WTC11 (cell line): Measurements from ENCODE around the gene RASD1. TPM values are rescaled to one million over a fixed set of nuclear protein-coding genes. Genes with fewer than 3 reads are reported as not detected.
"Not testable (repeated sequence)": the region's sequence is repeated elsewhere in the genome, so short reads cannot be mapped to it uniquely, and the experiment has no call there.

ENCODE experiments used
- ATAC-seq: fragments of 200-7000 bp; cut with Tn5 transposase; 2 replicates; pipeline ENCODE4 v1.10.0; 2021; ENCODE audit warnings: mild to moderate bottlenecking, moderate library complexity
- CTCF ChIA-PET: fragments of 300-600 bp; sonication (Branson Sonifier 250); formaldehyde crosslinking; loops from one replicate; lab custom pipeline; 2021; ENCODE audit warnings: antibody characterized with exemption; lab: Charles Lee
- POLR2A ChIA-PET: fragments of 350-600 bp; sonication (Branson Sonifier 250); formaldehyde crosslinking; loops from one replicate; lab custom pipeline; 2021; ENCODE audit warnings: antibody characterized with exemption; lab: Charles Lee
- DNase-seq: peaks from one replicate; pipeline ENCODE4 v3.0.0; 2021; ENCODE audit warnings: low spot score
- H3K27ac Mint-ChIP-seq: 2 replicates; pipeline ENCODE4 v1.8.0; 2021; ENCODE audit warnings: mixed read lengths
- H3K27me3 Mint-ChIP-seq: 2 replicates; pipeline ENCODE4 v1.8.0; 2021; ENCODE audit warnings: low read depth, mild to moderate bottlenecking, moderate library complexity, mixed read lengths
- H3K36me3 Mint-ChIP-seq: 2 replicates; pipeline ENCODE4 v1.8.0; 2021; ENCODE audit warnings: mixed read lengths
- H3K4me1 Mint-ChIP-seq: 2 replicates; pipeline ENCODE4 v1.8.0; 2022; ENCODE audit warnings: mixed read lengths
- H3K4me3 Mint-ChIP-seq: 2 replicates; pipeline ENCODE4 v1.8.0; 2021; ENCODE audit warnings: mild to moderate bottlenecking, moderate library complexity, mixed read lengths
- H3K9me3 Mint-ChIP-seq: 2 replicates; pipeline ENCODE4 v1.8.0; 2021; ENCODE audit warnings: mixed read lengths
- FOXJ3 ChIP-seq: sonication (generic); formaldehyde crosslinking; IDR thresholded peaks from 2 replicates; pipeline ENCODE4 v1.9.0; 2021; ENCODE audit warnings: missing genetic modification reagents, mild to moderate bottlenecking, borderline replicate concordance
- GABPB1 ChIP-seq: sonication (generic); formaldehyde crosslinking; IDR thresholded peaks from 2 replicates; pipeline ENCODE4 v1.8.1; 2023; ENCODE audit warnings: mild to moderate bottlenecking, missing genetic modification reagents
- HMGA2 ChIP-seq: fragments of 250-450 bp; sonication (Bioruptor Pico); IDR thresholded peaks from 2 replicates; pipeline ENCODE4 v1.4.0; 2021; ENCODE audit warnings: mild to moderate bottlenecking, moderate library complexity
- SMAD4 ChIP-seq: sonication (generic); formaldehyde crosslinking; IDR thresholded peaks from 2 replicates; pipeline ENCODE4 v1.8.0; 2022; ENCODE audit warnings: mild to moderate bottlenecking, missing genetic modification reagents
- ZNF263 ChIP-seq: sonication (generic); formaldehyde crosslinking; IDR thresholded peaks from 2 replicates; pipeline ENCODE4 v1.8.1; 2022; ENCODE audit warnings: low read depth, mild to moderate bottlenecking, moderate library complexity, missing genetic modification reagents
- total RNA-seq: library from RNA; stranded (reverse); gene quantifications from 3 replicates; pipeline ENCODE4 v1.2.3, GENCODE V29; 2021
- TF ChIP-seq, protein P1 (sequence below): fragments of 250-450 bp; sonication (Bioruptor Pico); IDR thresholded peaks from 2 replicates; pipeline ENCODE4 v1.9.0; 2021; ENCODE audit warnings: mild to moderate bottlenecking, borderline replicate concordance
- TF ChIP-seq, protein P2 (sequence below): sonication (generic); formaldehyde crosslinking; IDR thresholded peaks from 2 replicates; pipeline ENCODE4 v1.8.0; 2022; ENCODE audit warnings: mild to moderate bottlenecking, missing genetic modification reagents
- TF ChIP-seq, protein P3 (sequence below): fragments of 250-450 bp; sonication (Bioruptor Pico); conservative IDR thresholded peaks from 2 replicates; pipeline ENCODE4 v1.9.0; 2021; ENCODE audit warnings: mild to moderate bottlenecking
- TF ChIP-seq, protein P4 (sequence below): sonication (generic); formaldehyde crosslinking; IDR thresholded peaks from 2 replicates; pipeline ENCODE4 v1.8.0; 2023; ENCODE audit warnings: missing genetic modification reagents
- TF ChIP-seq, protein P5 (sequence below): sonication (generic); formaldehyde crosslinking; IDR thresholded peaks from 2 replicates; pipeline ENCODE4 v1.8.1; 2023; ENCODE audit warnings: mild to moderate bottlenecking, moderate library complexity, missing genetic modification reagents
- TF ChIP-seq, protein P6 (sequence below): sonication (generic); formaldehyde crosslinking; conservative IDR thresholded peaks from 2 replicates; pipeline ENCODE4 v1.8.1; 2023; ENCODE audit warnings: mild to moderate bottlenecking, low read depth, missing genetic modification reagents, moderate library complexity

Gene RASD1
- total RNA-seq, 1 experiment from 2014 or later, result 5.1 TPM

DNA sequence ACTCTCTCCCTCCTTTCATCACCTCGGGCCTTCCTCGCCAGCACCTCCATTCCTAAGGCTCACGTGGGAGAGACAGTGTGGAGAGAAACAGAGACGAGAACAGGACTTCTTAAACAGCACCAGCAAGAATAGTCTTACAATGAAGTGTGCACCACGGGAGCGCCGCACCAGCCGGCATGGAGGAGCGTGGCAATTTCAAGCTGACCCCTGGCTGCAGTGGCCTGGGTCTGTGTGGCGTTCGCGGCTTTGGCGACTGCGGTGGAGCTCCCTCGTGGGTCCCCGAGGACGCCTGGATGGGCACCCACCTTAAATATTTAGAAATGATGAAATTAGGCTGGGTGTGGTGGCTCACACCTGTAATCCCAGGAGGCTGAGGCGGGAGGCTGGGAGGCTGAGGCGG, 39.9 kb downstream of the RASD1 start (continued):
- TF ChIP-seq, protein P1, sequence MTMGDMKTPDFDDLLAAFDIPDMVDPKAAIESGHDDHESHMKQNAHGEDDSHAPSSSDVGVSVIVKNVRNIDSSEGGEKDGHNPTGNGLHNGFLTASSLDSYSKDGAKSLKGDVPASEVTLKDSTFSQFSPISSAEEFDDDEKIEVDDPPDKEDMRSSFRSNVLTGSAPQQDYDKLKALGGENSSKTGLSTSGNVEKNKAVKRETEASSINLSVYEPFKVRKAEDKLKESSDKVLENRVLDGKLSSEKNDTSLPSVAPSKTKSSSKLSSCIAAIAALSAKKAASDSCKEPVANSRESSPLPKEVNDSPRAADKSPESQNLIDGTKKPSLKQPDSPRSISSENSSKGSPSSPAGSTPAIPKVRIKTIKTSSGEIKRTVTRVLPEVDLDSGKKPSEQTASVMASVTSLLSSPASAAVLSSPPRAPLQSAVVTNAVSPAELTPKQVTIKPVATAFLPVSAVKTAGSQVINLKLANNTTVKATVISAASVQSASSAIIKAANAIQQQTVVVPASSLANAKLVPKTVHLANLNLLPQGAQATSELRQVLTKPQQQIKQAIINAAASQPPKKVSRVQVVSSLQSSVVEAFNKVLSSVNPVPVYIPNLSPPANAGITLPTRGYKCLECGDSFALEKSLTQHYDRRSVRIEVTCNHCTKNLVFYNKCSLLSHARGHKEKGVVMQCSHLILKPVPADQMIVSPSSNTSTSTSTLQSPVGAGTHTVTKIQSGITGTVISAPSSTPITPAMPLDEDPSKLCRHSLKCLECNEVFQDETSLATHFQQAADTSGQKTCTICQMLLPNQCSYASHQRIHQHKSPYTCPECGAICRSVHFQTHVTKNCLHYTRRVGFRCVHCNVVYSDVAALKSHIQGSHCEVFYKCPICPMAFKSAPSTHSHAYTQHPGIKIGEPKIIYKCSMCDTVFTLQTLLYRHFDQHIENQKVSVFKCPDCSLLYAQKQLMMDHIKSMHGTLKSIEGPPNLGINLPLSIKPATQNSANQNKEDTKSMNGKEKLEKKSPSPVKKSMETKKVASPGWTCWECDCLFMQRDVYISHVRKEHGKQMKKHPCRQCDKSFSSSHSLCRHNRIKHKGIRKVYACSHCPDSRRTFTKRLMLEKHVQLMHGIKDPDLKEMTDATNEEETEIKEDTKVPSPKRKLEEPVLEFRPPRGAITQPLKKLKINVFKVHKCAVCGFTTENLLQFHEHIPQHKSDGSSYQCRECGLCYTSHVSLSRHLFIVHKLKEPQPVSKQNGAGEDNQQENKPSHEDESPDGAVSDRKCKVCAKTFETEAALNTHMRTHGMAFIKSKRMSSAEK (CRISPR knock-in tag), result no peak
- TF ChIP-seq SMAD4 (no peak), GABPB1 (CRISPR knock-in tag) (no peak), HMGA2 (no peak), FOXJ3 (CRISPR knock-in tag) (no peak)
- TF ChIP-seq, protein P2, sequence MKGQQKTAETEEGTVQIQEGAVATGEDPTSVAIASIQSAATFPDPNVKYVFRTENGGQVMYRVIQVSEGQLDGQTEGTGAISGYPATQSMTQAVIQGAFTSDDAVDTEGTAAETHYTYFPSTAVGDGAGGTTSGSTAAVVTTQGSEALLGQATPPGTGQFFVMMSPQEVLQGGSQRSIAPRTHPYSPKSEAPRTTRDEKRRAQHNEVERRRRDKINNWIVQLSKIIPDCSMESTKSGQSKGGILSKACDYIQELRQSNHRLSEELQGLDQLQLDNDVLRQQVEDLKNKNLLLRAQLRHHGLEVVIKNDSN (CRISPR knock-in tag), result no peak
- TF ChIP-seq, protein P3, sequence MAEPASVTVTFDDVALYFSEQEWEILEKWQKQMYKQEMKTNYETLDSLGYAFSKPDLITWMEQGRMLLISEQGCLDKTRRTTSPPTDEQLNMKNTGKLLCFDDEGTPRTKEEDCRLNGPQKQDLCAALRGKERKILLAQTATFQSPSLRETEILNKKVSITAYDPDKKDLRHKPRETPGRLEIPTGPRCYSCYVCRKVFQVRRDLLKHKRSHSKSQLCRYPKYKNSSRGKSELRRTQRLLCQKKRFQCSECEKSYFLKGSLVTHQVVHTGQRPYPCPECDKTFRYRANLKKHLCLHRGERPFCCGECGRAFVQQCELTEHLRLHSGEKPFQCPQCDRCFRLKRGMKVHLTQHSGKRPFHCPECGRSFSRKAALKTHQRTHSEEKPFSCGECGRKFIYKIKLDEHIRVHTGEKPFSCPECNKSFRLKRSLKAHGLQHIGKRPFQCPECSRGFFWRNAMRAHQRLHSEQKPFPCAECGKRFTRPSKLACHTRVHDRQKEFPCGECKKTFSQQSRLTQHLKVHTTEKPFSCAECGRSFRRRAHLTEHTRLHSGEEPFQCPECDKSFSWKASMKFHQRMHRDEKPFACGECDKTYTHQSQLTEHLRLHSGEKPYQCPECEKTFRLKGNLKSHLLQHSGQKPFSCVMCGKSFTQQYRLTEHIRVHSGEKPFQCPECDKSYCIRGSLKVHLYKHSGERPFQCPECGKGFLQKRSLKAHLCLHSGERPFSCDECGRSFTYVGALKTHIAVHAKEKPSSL (CRISPR knock-in tag), result no peak
- TF ChIP-seq, protein P4, sequence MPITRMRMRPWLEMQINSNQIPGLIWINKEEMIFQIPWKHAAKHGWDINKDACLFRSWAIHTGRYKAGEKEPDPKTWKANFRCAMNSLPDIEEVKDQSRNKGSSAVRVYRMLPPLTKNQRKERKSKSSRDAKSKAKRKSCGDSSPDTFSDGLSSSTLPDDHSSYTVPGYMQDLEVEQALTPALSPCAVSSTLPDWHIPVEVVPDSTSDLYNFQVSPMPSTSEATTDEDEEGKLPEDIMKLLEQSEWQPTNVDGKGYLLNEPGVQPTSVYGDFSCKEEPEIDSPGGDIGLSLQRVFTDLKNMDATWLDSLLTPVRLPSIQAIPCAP (CRISPR knock-in tag), result no peak
- TF ChIP-seq, protein P5, sequence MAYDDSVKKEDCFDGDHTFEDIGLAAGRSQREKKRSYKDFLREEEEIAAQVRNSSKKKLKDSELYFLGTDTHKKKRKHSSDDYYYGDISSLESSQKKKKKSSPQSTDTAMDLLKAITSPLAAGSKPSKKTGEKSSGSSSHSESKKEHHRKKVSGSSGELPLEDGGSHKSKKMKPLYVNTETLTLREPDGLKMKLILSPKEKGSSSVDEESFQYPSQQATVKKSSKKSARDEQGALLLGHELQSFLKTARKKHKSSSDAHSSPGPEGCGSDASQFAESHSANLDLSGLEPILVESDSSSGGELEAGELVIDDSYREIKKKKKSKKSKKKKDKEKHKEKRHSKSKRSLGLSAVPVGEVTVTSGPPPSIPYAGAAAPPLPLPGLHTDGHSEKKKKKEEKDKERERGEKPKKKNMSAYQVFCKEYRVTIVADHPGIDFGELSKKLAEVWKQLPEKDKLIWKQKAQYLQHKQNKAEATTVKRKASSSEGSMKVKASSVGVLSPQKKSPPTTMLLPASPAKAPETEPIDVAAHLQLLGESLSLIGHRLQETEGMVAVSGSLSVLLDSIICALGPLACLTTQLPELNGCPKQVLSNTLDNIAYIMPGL, result no peak
- TF ChIP-seq, protein P6, sequence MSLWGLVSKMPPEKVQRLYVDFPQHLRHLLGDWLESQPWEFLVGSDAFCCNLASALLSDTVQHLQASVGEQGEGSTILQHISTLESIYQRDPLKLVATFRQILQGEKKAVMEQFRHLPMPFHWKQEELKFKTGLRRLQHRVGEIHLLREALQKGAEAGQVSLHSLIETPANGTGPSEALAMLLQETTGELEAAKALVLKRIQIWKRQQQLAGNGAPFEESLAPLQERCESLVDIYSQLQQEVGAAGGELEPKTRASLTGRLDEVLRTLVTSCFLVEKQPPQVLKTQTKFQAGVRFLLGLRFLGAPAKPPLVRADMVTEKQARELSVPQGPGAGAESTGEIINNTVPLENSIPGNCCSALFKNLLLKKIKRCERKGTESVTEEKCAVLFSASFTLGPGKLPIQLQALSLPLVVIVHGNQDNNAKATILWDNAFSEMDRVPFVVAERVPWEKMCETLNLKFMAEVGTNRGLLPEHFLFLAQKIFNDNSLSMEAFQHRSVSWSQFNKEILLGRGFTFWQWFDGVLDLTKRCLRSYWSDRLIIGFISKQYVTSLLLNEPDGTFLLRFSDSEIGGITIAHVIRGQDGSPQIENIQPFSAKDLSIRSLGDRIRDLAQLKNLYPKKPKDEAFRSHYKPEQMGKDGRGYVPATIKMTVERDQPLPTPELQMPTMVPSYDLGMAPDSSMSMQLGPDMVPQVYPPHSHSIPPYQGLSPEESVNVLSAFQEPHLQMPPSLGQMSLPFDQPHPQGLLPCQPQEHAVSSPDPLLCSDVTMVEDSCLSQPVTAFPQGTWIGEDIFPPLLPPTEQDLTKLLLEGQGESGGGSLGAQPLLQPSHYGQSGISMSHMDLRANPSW, result no peak

DNA sequence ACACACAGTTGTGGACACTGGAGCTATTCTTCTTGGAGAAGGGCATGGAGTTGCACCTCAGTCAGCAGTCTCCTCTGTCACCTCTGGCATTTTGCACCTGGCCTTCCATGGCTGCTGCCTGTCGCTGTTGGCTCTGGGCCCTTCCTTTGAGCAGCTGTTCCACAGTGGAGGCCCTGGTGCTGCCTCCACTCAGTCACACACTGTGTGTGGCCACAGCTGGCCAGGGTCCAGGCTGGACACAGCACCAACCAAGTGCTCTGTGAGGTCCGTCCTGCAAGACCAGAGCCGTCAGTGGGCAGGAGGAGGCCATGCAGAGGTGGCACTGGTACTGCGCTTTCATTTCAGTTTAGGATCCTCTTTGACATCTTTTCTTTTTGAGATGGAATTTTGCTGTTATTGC, 41.0 kb downstream of the RASD1 start:
- no peak overlapping the region for H3K27ac Mint-ChIP-seq
- H3K27me3 Mint-ChIP-seq, result peaks cover 6% of the 10 kb centered on the region
- H3K4me3 Mint-ChIP-seq, result no peak overlapping the region
- H3K4me1 Mint-ChIP-seq, result no peaks in the 10 kb centered on the region
- H3K9me3 Mint-ChIP-seq, result peaks cover 6% of the 10 kb centered on the region
- ATAC-seq (no peak), DNase-seq (no peak)
- POLR2A ChIA-PET, result interaction anchor here (0.8 kb wide), 1 partner anchor 42 kb away, joined by 4 read pairs; no protein-coding TSS in a partner anchor
- CTCF ChIA-PET, result interaction anchor here (1.1 kb wide), 1 partner anchor 42 kb away, joined by 3 read pairs; no protein-coding TSS in a partner anchor
- no peak for TF ChIP-seq ZNF263
- peaks cover 5% of the 10 kb centered on the region for H3K36me3 Mint-ChIP-seq

DNA sequence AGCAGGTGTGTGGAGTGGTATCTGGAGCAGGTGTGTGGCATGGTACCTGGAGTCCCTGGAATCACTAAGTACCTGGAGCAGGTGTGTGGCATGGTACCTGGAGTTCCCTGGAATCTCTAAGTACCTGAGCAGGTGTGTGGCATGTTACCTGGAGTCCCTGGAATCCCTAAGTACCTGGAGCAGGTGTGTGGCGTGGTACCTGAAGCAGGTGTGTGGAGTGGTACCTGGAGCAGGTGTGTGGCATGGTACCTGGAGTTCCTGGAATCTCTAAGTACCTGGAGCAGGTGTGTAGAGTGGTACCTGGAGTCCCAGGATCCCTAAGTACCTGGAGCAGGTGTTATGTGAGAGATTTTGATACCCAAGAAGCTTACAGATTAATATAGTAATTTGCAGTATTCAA, 41.5 kb downstream of the RASD1 start:
- H3K4me3 Mint-ChIP-seq, H3K4me1 Mint-ChIP-seq, H3K27ac Mint-ChIP-seq, POLR2A ChIA-PET, DNase-seq, H3K9me3 Mint-ChIP-seq, H3K36me3 Mint-ChIP-seq, ATAC-seq: not testable (repeated sequence)
- H3K27me3 Mint-ChIP-seq, result peaks cover 11% of the 10 kb centered on the region
- CTCF ChIA-PET, result interaction anchor here (1.1 kb wide), 1 partner anchor 42 kb away, joined by 3 read pairs; no protein-coding TSS in a partner anchor
